SK-N-SH treated with all-trans-retinoic acid at 6 μM for 48 hours (cell line): Measurements from ENCODE around the gene EFNA3.

ENCODE experiments used
- ATAC-seq: fragments of 200-7000 bp; cut with Tn5 transposase; 3 replicates; pipeline ENCODE4 v1.9.1; 2020; ENCODE audit warnings: mild to moderate bottlenecking, moderate library complexity
- ARNTL ChIP-seq: fragments of 450-650 bp; formaldehyde crosslinking; IDR thresholded peaks from 2 replicates; pipeline ENCODE4 v1.5.0; 2020; ENCODE audit warnings: low read depth, mild to moderate bottlenecking, moderate library complexity, borderline replicate concordance
- ESRRG ChIP-seq: fragments of 250-450 bp; sonication (Bioruptor Pico); IDR thresholded peaks from 2 replicates; pipeline ENCODE4 v1.6.1; 2021; ENCODE audit warnings: mild to moderate bottlenecking
- GLIS3 ChIP-seq: fragments of 250-450 bp; sonication (Bioruptor Pico); IDR thresholded peaks from 2 replicates; pipeline ENCODE4 v1.5.0; 2020; ENCODE audit warnings: mild to moderate bottlenecking, moderate library complexity
- OSR1 ChIP-seq: fragments of 250-450 bp; sonication (Bioruptor Pico); IDR thresholded peaks from 2 replicates; pipeline ENCODE4 v1.8.0; 2022; ENCODE audit warnings: moderate library complexity, mild to moderate bottlenecking, inconsistent platforms
- PPARA ChIP-seq: fragments of 250-450 bp; sonication (Bioruptor Pico); IDR thresholded peaks from 2 replicates; pipeline ENCODE4 v1.5.0; 2020; ENCODE audit warnings: mild to moderate bottlenecking, borderline replicate concordance
- RARB ChIP-seq: fragments of 250-450 bp; sonication (Bioruptor Pico); IDR thresholded peaks from 2 replicates; pipeline ENCODE4 v1.8.0; 2021; ENCODE audit warnings: mild to moderate bottlenecking, moderate library complexity
- SNAI2 ChIP-seq: fragments of 250-450 bp; sonication (Bioruptor Pico); IDR thresholded peaks from 2 replicates; pipeline ENCODE4 v1.5.0; 2020; ENCODE audit warnings: mild to moderate bottlenecking, moderate library complexity
- ZFP3 ChIP-seq: fragments of 250-450 bp; sonication (Bioruptor Pico); IDR thresholded peaks from 2 replicates; pipeline ENCODE4 v1.5.0; 2020; ENCODE audit warnings: mild to moderate bottlenecking, moderate library complexity
- ZFP30 ChIP-seq: fragments of 450-650 bp; formaldehyde crosslinking; IDR thresholded peaks from 2 replicates; pipeline ENCODE4 v1.5.0; 2022; ENCODE audit warnings: mild to moderate bottlenecking, moderate library complexity
- ZNF70 ChIP-seq: fragments of 450-650 bp; formaldehyde crosslinking; IDR thresholded peaks from 2 replicates; pipeline ENCODE4 v1.5.0; 2020; ENCODE audit warnings: mild to moderate bottlenecking, moderate library complexity
- ZNF8 ChIP-seq: fragments of 450-650 bp; formaldehyde crosslinking; IDR thresholded peaks from 2 replicates; pipeline ENCODE4 v1.5.0; 2020; ENCODE audit warnings: mild to moderate bottlenecking, moderate library complexity
- TF ChIP-seq, protein P1 (sequence below): fragments of 250-450 bp; sonication (Bioruptor Pico); IDR thresholded peaks from 2 replicates; pipeline ENCODE4 v1.5.0; 2020; ENCODE audit warnings: mild to moderate bottlenecking, moderate library complexity
- TF ChIP-seq, protein P2 (sequence below): fragments of 250-450 bp; sonication (Bioruptor Pico); IDR thresholded peaks from 2 replicates; pipeline ENCODE4 v1.8.0; 2021; ENCODE audit warnings: low read depth, mild to moderate bottlenecking, moderate library complexity, borderline replicate concordance
- TF ChIP-seq, protein P3 (sequence below): fragments of 250-450 bp; sonication (Bioruptor Pico); IDR thresholded peaks from 2 replicates; pipeline ENCODE4 v1.5.1; 2020; ENCODE audit warnings: low read depth, mild to moderate bottlenecking, moderate library complexity
- TF ChIP-seq, protein P4 (sequence below): fragments of 250-450 bp; sonication (Bioruptor Pico); IDR thresholded peaks from 2 replicates; pipeline ENCODE4 v1.8.0; 2020; ENCODE audit warnings: mild to moderate bottlenecking, moderate library complexity, borderline replicate concordance
- TF ChIP-seq, protein P5 (sequence below): fragments of 250-450 bp; sonication (Bioruptor Pico); IDR thresholded peaks from 2 replicates; pipeline ENCODE4 v1.5.1; 2021; ENCODE audit warnings: mild to moderate bottlenecking, moderate library complexity

EFNA3 gene

DNA sequence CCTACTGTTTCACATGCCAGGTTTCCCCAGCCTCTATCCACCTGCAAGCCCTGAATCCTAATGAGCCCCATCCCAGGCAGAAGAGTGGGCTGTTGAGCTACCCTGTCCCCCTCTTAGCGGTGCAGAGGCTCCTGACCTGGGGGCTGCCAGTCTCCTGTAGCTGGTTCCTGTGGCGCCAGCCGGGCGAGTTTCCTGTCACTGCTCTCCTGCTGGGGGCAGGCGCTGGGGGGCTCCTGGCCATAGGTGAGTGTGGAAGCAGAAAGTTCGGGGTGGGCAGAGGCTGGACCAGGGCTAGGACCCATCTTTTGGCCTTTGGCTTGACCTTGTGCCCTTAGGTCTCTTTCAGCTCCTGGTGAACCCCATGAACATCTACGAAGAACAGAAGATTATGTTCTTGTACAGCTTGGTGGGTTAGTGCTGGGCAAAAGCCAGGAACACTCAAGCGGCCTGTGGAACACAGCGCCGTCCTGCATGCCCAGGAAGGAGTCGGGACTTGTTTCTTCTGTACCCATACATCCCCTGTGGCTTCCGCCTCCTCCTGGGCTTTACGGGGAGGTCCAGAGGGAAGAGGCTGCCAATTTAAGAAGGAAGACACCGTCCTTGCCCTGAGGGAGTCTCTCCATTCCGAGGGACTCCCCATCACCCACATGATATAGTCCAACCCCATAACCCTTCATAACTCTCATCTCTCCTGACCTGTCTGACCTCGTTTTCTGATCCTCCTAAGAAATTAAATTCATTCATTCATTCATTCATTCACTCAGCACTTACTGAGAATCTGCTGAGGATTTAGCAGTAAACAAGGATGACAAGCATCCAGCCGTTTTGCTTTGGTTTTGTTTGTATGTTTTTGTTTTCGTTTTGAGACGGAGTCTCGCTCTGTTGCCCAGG lies 44.1 kb upstream of the EFNA3 start (continued):
- TF ChIP-seq, protein P1, sequence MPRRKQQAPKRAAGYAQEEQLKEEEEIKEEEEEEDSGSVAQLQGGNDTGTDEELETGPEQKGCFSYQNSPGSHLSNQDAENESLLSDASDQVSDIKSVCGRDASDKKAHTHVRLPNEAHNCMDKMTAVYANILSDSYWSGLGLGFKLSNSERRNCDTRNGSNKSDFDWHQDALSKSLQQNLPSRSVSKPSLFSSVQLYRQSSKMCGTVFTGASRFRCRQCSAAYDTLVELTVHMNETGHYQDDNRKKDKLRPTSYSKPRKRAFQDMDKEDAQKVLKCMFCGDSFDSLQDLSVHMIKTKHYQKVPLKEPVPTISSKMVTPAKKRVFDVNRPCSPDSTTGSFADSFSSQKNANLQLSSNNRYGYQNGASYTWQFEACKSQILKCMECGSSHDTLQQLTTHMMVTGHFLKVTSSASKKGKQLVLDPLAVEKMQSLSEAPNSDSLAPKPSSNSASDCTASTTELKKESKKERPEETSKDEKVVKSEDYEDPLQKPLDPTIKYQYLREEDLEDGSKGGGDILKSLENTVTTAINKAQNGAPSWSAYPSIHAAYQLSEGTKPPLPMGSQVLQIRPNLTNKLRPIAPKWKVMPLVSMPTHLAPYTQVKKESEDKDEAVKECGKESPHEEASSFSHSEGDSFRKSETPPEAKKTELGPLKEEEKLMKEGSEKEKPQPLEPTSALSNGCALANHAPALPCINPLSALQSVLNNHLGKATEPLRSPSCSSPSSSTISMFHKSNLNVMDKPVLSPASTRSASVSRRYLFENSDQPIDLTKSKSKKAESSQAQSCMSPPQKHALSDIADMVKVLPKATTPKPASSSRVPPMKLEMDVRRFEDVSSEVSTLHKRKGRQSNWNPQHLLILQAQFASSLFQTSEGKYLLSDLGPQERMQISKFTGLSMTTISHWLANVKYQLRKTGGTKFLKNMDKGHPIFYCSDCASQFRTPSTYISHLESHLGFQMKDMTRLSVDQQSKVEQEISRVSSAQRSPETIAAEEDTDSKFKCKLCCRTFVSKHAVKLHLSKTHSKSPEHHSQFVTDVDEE, result no peak
- no peak for TF ChIP-seq RARB (CRISPR knock-in tag)
- no peak for TF ChIP-seq ZFP30 (CRISPR knock-in tag)
- TF ChIP-seq ZNF8 (CRISPR knock-in tag), result no peak
- TF ChIP-seq SNAI2 (CRISPR knock-in tag), result no peak

DNA sequence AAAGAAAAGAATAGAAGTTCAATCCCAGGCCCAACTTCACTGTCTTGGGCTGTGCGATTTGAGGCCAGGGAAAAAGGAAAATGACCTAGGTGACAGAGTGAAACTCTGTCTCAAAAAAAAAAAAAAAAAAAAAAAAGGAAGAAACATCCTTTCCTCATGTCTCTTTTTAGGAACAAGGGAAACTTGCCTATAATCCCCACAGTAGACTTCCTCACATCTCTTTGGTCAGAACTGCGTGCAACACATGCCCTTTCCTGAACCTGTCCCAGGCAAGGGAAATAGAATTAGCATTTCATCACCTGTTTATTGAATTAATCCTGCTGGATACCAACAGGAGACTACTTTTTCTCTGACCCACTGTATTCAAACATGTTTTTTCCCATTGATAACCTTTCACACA lies 42.7 kb upstream of the EFNA3 start:
- TF ChIP-seq, protein P2, sequence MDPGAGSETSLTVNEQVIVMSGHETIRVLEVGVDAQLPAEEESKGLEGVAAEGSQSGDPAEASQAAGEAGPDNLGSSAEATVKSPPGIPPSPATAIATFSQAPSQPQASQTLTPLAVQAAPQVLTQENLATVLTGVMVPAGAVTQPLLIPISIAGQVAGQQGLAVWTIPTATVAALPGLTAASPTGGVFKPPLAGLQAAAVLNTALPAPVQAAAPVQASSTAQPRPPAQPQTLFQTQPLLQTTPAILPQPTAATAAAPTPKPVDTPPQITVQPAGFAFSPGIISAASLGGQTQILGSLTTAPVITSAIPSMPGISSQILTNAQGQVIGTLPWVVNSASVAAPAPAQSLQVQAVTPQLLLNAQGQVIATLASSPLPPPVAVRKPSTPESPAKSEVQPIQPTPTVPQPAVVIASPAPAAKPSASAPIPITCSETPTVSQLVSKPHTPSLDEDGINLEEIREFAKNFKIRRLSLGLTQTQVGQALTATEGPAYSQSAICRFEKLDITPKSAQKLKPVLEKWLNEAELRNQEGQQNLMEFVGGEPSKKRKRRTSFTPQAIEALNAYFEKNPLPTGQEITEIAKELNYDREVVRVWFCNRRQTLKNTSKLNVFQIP (CRISPR knock-in tag), result no peak
- TF ChIP-seq ZFP30 (CRISPR knock-in tag) (no peak), ZNF70 (CRISPR knock-in tag) (no peak), GLIS3 (CRISPR knock-in tag) (no peak), ARNTL (CRISPR knock-in tag) (no peak)
- TF ChIP-seq, protein P3, sequence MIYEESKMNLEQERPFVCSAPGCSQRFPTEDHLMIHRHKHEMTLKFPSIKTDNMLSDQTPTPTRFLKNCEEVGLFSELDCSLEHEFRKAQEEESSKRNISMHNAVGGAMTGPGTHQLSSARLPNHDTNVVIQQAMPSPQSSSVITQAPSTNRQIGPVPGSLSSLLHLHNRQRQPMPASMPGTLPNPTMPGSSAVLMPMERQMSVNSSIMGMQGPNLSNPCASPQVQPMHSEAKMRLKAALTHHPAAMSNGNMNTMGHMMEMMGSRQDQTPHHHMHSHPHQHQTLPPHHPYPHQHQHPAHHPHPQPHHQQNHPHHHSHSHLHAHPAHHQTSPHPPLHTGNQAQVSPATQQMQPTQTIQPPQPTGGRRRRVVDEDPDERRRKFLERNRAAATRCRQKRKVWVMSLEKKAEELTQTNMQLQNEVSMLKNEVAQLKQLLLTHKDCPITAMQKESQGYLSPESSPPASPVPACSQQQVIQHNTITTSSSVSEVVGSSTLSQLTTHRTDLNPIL (CRISPR knock-in tag), result no peak
- TF ChIP-seq, protein P4, sequence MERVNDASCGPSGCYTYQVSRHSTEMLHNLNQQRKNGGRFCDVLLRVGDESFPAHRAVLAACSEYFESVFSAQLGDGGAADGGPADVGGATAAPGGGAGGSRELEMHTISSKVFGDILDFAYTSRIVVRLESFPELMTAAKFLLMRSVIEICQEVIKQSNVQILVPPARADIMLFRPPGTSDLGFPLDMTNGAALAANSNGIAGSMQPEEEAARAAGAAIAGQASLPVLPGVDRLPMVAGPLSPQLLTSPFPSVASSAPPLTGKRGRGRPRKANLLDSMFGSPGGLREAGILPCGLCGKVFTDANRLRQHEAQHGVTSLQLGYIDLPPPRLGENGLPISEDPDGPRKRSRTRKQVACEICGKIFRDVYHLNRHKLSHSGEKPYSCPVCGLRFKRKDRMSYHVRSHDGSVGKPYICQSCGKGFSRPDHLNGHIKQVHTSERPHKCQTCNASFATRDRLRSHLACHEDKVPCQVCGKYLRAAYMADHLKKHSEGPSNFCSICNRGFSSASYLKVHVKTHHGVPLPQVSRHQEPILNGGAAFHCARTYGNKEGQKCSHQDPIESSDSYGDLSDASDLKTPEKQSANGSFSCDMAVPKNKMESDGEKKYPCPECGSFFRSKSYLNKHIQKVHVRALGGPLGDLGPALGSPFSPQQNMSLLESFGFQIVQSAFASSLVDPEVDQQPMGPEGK (CRISPR knock-in tag), result no peak
- ATAC-seq, result no peak

DNA sequence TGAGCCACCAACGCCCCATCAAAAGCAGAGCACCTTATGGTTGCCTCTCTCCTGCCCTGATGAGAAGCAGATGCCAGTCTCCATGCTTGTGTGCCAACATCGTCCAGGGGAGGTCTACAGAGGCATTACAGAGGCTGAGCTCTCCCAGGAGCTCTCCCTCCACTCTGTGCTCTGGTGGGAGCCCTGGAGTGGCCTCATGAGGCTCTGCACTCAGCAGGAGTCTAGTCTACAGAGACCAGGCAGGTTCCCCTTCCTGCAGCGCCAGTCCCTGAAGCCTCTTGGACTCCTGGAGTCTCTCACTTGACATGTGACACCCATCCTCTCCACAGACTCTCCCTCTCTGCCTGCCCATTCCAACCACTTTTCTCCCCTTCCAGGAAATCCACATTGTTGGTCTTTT lies 41.6 kb upstream of the EFNA3 start:
- TF ChIP-seq, protein P3 (CRISPR knock-in tag), result no peak
- TF ChIP-seq, protein P5, sequence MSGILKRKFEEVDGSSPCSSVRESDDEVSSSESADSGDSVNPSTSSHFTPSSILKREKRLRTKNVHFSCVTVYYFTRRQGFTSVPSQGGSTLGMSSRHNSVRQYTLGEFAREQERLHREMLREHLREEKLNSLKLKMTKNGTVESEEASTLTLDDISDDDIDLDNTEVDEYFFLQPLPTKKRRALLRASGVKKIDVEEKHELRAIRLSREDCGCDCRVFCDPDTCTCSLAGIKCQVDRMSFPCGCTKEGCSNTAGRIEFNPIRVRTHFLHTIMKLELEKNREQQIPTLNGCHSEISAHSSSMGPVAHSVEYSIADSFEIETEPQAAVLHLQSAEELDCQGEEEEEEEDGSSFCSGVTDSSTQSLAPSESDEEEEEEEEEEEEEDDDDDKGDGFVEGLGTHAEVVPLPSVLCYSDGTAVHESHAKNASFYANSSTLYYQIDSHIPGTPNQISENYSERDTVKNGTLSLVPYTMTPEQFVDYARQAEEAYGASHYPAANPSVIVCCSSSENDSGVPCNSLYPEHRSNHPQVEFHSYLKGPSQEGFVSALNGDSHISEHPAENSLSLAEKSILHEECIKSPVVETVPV (CRISPR knock-in tag), result no peak
- TF ChIP-seq ESRRG (CRISPR knock-in tag) (no peak), PPARA (CRISPR knock-in tag) (no peak), ZFP3 (CRISPR knock-in tag) (no peak), ZFP30 (CRISPR knock-in tag) (no peak), OSR1 (CRISPR knock-in tag) (no peak)
- ATAC-seq, result peak; percentile 22; the same call in 2 of the 3 replicates
